GM12874 (cell line): ENCODE results near the gene ZNF132.

Experiments used
- TF ChIP-seq, protein P1 (sequence below): IDR thresholded peaks from 2 replicates; pipeline ENCODE4 v1.5.1; 2011; ENCODE audit warnings: low read depth, mild to moderate bottlenecking, control low read depth, low read length, moderate library complexity; ENCODE audit not compliant: insufficient read depth

ZNF132 gene

DNA sequence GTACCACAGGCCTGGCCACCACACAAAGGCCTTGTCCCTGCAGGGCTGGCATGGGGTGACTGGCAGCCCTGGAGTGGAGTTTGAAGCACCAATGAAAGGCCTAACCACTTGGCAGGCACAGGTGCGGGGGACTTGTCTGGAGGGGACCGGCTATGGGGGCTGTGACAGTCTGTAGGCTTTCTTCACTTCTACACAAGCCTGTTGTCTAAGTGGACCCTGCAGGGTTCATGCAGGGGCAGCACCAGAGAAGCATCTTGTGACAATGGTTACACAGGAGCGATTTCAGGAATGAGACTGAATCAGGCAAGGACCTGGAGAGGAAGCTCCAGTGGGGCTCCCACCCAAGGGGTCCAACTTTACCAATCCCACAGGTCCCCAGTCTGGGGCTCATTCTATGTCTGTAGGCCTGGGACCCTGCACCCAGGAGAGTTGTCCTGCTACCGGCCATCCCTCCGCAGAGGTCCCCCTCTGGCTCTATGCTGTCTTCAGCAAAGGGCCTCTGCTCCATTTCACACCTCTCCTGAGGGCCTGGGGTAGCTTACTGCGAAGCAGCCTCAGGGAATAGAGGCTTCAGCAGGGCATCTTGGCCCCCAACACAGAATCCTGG lies 56.9 kb downstream of the ZNF132 start:
- TF ChIP-seq, protein P1, sequence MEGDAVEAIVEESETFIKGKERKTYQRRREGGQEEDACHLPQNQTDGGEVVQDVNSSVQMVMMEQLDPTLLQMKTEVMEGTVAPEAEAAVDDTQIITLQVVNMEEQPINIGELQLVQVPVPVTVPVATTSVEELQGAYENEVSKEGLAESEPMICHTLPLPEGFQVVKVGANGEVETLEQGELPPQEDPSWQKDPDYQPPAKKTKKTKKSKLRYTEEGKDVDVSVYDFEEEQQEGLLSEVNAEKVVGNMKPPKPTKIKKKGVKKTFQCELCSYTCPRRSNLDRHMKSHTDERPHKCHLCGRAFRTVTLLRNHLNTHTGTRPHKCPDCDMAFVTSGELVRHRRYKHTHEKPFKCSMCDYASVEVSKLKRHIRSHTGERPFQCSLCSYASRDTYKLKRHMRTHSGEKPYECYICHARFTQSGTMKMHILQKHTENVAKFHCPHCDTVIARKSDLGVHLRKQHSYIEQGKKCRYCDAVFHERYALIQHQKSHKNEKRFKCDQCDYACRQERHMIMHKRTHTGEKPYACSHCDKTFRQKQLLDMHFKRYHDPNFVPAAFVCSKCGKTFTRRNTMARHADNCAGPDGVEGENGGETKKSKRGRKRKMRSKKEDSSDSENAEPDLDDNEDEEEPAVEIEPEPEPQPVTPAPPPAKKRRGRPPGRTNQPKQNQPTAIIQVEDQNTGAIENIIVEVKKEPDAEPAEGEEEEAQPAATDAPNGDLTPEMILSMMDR: no peak
